Testis (tissue), 3 donors: ENCODE measurements around the gene MAOB. TPM values are rescaled to one million over a fixed set of nuclear protein-coding genes. Genes with fewer than 3 reads are reported as not detected.

Experiments
- DNase-seq: peaks from one replicate; pipeline ENCODE4 v3.0.0-alpha.2; 2019
- H3K27ac ChIP-seq, 2 donors: fragments of 200-600 bp; sonication (generic); one replicate each; pipeline ENCODE4 v1.5.1; 2019
- H3K27me3 ChIP-seq: fragments of 200-600 bp; sonication (generic); one replicate; pipeline ENCODE4 v1.5.1; 2019
- H3K36me3 ChIP-seq: fragments of 200-600 bp; sonication (generic); one replicate; pipeline ENCODE4 v1.5.1; 2017; ENCODE audit warnings: low read depth; ENCODE audit errors: missing control alignments
- H3K4me1 ChIP-seq: fragments of 200-600 bp; sonication (generic); one replicate; pipeline ENCODE4 v1.5.1; 2019
- H3K4me3 ChIP-seq, 2 donors: fragments of 200-600 bp; sonication (generic); one replicate each; pipeline ENCODE4 v1.5.1; 2017 to 2019
- H3K9me3 ChIP-seq: fragments of 200-600 bp; sonication (generic); one replicate; pipeline ENCODE4 v1.5.1; 2017
- POLR2A ChIP-seq: fragments of 450-650 bp; IDR thresholded peaks from one replicate; pipeline ENCODE4 v1.6.1; 2017; ENCODE audit warnings: antibody characterized with exemption, mild to moderate bottlenecking, moderate library complexity
- WGBS, 2 donors: methylation state at CpG; one replicate each; pipeline ENCODE4 v1.1.5; 2018; 5-methylcytosine and 5-hydroxymethylcytosine counted together
- intact Hi-C: fragments of 100-400 bp; cut with DNase I; formaldehyde crosslinking; loops from one replicate; pipeline ENCODE4 v1.15.1; 2023; ENCODE audit warnings: low total_unique reads
- polyA plus RNA-seq: library from polyadenylated mRNA; stranded (reverse); fragments of 350-450 nt; fragmentation: Illumina TruSeq; extraction: RNeasy Lipid Tissue Mini Kit (QIAGEN cat#74804); gene quantifications from one replicate; pipeline ENCODE4 v1.2.3, GENCODE V29; 2014; ENCODE audit warnings: low read depth, low replicate concordance; ENCODE audit not compliant: insufficient read depth
- total RNA-seq, 2 donors: library from RNA; depleted of rRNA; stranded (reverse); fragments of >200 nt; gene quantifications; one replicate each; pipeline ENCODE4 v1.2.3, GENCODE V29; 2016
- TF ChIP-seq, protein P1 (sequence below), 3 experiments: fragments of 450-650 bp in 2 of 3; fragments of 200-600 bp in 1 of 3; sonication (generic) in 1 of 3; IDR thresholded peaks; one replicate each; pipeline ENCODE4 v1.5.1; 2016 to 2019; ENCODE audit warnings: antibody characterized with exemption in 3 of 3, mild to moderate bottlenecking in 2 of 3, moderate library complexity in 1 of 3

MAOB gene
- total and polyA plus RNA-seq, 3 donors from 2014 or later: 9.2 to 32.8 (median 12.8) TPM

DNA sequence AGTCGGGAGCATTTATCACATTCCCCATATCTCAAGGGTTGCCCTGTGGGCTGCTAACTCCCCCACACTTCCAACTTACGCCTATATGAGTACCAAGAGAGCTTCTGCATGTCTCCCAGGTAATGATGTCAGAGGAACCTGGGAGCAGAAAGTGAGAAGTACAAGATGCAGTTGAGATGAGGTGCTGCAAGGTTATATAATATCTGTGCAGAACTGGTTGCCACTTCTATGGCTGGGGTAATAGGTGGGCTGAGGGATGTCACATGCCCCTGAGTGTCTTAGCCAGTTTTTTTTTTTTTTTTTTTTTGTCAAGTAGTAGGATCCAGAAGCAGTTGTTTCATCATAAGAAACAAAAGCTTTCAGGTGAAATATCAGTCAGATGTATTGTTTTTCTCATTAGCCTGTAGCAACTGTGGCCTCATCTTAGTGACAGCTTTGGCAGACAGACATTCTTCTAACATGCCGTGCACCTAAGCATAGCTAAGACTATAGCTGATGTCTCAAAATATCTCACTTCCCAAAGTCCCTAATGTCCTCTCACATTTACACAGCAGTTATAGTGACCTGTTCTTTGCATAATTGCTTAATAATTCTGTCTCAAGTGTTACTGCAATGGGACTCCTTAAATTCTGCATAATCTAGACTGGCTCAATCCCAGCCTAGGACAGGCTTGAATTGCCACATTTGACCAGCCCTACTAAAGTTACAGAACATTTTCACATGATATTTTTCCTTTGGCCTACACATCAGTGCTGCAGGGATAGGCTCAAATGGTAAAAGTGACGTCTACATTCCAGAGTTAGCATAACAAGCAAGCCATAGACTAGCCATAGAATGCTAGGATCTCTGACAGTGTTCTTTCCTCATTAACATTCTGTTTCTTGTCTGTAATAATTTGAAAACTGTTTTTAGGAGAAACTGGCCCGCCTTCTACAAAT is 17.9 kb upstream of the MAOB start:
- 84 to 98% methylated on average over 4 to 5 of the region's 5 CpGs for WGBS, 2 donors
- intact Hi-C loops: no loop called here
- H3K4me1 ChIP-seq: no peaks in the 10 kb centered on the region
- H3K4me3 ChIP-seq: no peak overlapping the region
- no peaks in the 10 kb centered on the region for H3K27me3 ChIP-seq
- TF ChIP-seq, protein P1, sequence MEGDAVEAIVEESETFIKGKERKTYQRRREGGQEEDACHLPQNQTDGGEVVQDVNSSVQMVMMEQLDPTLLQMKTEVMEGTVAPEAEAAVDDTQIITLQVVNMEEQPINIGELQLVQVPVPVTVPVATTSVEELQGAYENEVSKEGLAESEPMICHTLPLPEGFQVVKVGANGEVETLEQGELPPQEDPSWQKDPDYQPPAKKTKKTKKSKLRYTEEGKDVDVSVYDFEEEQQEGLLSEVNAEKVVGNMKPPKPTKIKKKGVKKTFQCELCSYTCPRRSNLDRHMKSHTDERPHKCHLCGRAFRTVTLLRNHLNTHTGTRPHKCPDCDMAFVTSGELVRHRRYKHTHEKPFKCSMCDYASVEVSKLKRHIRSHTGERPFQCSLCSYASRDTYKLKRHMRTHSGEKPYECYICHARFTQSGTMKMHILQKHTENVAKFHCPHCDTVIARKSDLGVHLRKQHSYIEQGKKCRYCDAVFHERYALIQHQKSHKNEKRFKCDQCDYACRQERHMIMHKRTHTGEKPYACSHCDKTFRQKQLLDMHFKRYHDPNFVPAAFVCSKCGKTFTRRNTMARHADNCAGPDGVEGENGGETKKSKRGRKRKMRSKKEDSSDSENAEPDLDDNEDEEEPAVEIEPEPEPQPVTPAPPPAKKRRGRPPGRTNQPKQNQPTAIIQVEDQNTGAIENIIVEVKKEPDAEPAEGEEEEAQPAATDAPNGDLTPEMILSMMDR (IDR thresholded peaks at IDR 0.05): no peak
- TF ChIP-seq POLR2A: no peak
- no peaks in the 10 kb centered on the region for H3K9me3 ChIP-seq
- no peaks in the 10 kb centered on the region for H3K36me3 ChIP-seq
- H3K27ac ChIP-seq: no peak overlapping the region
- DNase-seq: no peak

- no peak for DNase-seq
- no peaks in the 10 kb centered on the region for H3K27me3 ChIP-seq
- no peaks in the 10 kb centered on the region for H3K36me3 ChIP-seq
- H3K4me1 ChIP-seq: no peaks in the 10 kb centered on the region
- intact Hi-C loops: no loop called here
- TF ChIP-seq POLR2A: no peak
- TF ChIP-seq, protein P1 (IDR thresholded peaks at IDR 0.05): no peak
- no peak overlapping the region for H3K4me3 ChIP-seq
- H3K9me3 ChIP-seq: no peaks in the 10 kb centered on the region
- H3K27ac ChIP-seq: no peak overlapping the region
- 67 to 82% methylated on average over 5 of the region's 5 CpGs for WGBS, 2 donors
Observed at GRCh38 chrX:43898406-43899035, 16.3 kb upstream of the MAOB start.

DNA sequence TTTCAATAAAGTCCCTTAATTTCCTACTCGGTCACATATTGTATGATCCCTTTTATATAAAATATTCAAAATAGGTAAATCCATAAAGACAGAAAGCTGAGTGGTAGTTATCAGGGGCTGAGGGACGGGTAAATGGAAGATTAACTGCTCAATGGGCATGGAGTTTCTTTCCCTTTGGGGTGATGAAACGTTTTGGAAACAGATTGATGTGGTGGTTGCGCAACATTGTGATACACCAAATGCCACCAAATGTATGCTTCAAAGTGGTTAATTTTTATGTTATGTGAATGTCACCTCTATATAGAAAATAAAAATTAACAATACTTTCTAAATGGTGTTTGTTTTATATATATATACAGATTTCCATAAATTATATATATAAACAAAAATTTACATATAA is 15.0 kb upstream of the MAOB start:
- no peak for DNase-seq
- intact Hi-C loops: no loop called here
- Histone ChIP-seq H3K27me3 (no peaks in the 10 kb centered on the region), H3K4me3 (no peak overlapping the region), H3K27ac (no peak overlapping the region), H3K4me1 (no peaks in the 10 kb centered on the region), H3K36me3 (no peaks in the 10 kb centered on the region), H3K9me3 (no peaks in the 10 kb centered on the region)
- 82 to 90% methylated on average over 4 of the region's 4 CpGs for WGBS, 2 donors
- no peak for TF ChIP-seq POLR2A
- TF ChIP-seq, protein P1 (IDR thresholded peaks at IDR 0.05): no peak

GRCh38 chrX:43892336-43892870 is 10.2 kb upstream of the MAOB start:
- WGBS, 2 donors: 58 to 60% methylated on average over 1 of the region's 1 CpG
- H3K36me3 ChIP-seq: no peaks in the 10 kb centered on the region
- H3K27me3 ChIP-seq: no peaks in the 10 kb centered on the region
- TF ChIP-seq POLR2A: no peak
- H3K4me1 ChIP-seq: no peaks in the 10 kb centered on the region
- H3K9me3 ChIP-seq: no peaks in the 10 kb centered on the region
- intact Hi-C loops: no loop called here
- DNase-seq: no peak
- no peak overlapping the region for H3K27ac ChIP-seq
- no peak overlapping the region for H3K4me3 ChIP-seq

DNA sequence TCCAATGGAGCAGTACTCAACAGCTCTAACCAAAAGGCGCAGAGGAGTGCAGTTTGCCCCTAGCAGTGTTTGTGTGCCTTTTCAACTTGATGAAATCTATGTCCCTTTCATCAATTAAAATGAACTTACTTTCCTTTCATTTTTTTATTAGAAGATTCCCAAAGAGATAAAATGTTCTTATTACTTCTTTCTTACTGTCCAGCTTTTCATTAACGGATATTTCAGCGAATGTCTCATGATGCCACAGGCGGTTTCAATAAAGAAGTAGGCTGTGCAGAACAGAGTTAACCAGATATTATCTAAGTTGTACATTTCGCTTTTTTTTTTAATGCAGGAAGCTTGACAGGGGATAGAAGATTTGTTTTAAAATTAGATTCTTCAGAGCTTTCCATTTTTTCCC is 3.4 kb upstream of the MAOB start:
- Histone ChIP-seq H3K9me3 (no peaks in the 10 kb centered on the region), H3K4me3 (no peak overlapping the region), H3K4me1 (no peaks in the 10 kb centered on the region), H3K27ac (no peak overlapping the region), H3K36me3 (no peaks in the 10 kb centered on the region), H3K27me3 (no peaks in the 10 kb centered on the region)
- no peak for DNase-seq
- WGBS, 2 donors: 82 to 90% methylated on average over 5 of the region's 5 CpGs
- TF ChIP-seq, protein P1 (IDR thresholded peaks at IDR 0.05): no peak
- TF ChIP-seq POLR2A: no peak
- intact Hi-C loops: no loop called here
